ENCODE data around the gene USP30.

The USP30 gene

DNA sequence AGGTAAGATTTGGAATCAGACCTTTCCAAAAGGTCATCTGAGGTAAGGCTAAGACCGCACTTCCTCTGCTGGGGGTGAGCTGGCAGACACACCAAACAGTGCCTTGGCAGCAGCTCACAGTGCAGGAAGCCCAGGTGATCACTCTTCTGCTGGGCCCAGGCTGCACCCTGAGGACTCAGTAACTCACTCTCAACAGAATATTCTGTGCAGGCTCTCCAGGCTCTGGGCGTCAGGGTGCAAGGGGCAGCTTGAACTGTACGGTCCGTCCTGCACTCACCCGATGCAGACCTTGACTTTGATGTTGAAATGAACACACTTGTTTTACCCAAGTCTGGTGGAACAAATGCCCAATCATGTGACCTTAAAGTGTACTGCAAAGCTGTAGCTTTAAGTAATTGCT lies 34.9 kb downstream of the USP30 start:
- FAIRE-seq (no peak), DNase-seq (ENCODE audit: insufficient read length, low spot score) (no peak)
- no peak for TF ChIP-seq CTCF (IDR thresholded peaks at IDR 0.05; ENCODE audit: insufficient read depth, missing control alignments)

- TF ChIP-seq CTCF (IDR thresholded peaks at IDR 0.05; ENCODE audit: insufficient read depth, missing control alignments) = no peak
- FAIRE-seq = no peak
- no peak for DNase-seq (ENCODE audit: insufficient read length, low spot score)
Observed at GRCh38 chr12:109088818-109089217, 36.4 kb downstream of the USP30 start.

DNA sequence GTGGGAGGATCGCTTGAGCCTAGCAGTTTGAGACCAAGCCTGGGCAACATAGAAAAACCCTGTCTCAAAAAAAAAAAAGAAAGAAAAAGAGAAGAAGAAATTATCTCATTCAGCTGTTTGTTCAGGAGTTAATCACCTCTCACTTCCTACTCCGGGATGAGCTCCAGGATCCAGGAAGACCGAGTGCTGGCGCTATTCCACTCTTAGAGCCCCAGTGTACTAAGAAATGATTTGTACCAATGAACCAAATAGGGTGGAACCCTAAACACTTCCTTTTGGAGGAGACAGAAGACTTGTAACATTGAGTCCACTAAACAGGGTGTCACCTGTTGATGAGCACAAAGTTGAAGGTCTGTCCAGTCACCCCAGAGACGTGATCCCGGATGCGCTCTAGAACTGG lies 37.3 kb downstream of the USP30 start:
- FAIRE-seq (no peak), DNase-seq (ENCODE audit: insufficient read length, low spot score) (no peak)
- TF ChIP-seq CTCF (IDR thresholded peaks at IDR 0.05; ENCODE audit: insufficient read depth, missing control alignments) = no peak

GRCh38 chr12:109092497-109093021 lies 40.2 kb downstream of the USP30 start:
- TF ChIP-seq CTCF (IDR thresholded peaks at IDR 0.05; ENCODE audit: insufficient read depth, missing control alignments) = no peak
- no peak for FAIRE-seq
- no peak for DNase-seq (ENCODE audit: insufficient read length, low spot score)

DNA sequence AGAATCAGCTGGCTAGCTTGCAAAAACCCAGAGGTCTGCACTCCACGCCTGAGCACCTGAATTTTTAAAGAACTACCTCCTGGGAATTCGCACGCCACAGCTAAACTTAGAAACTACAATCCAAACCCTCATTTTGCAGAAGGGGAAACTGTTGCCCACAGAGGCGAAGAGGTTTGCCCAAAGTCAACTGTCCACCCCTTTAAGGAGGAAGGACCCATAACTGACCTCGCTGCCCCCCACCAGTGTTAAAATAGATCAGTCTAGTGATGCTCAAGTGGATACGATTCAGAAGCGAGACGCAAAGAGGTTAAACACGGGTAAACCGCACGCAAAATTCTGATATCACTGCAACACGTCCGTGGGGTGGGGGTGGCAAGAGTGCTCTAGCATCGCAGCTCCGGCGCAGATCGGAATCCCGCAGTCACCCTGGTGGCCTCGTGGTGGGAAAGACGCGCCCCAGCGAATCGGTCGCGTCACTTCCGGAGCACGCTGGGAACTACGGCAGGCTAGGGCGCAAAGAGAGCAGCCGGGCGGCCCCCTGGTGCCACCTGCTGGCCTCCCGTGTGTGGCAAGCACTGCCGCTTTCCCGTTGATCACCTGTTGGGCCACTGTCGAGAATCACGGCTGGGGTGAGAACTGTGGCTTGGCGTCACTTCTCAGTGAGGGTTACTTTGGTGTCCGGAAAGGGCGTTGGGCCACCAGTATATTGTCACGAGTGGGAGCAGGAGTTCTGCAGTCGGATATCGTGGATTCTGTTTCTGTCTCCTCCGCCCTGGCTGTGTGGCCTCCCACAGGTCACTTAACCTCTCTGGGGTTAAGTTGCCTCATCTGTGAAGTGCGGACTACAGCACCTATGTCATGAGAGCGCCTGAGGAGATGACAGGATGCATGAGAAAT lies 40.9 kb downstream of the USP30 start, which contains the start of gene ALKBH2:
TSS of gene ALKBH2 (minus strand) at position 451 of the 897 bp plus-strand sequence. CDS start 686 bp downstream, outside the sequence.
- TF ChIP-seq CTCF (IDR thresholded peaks at IDR 0.05; ENCODE audit: insufficient read depth, missing control alignments) = peak; percentile 92
- DNase-seq (ENCODE audit: insufficient read length, low spot score) (peak; percentile 84), FAIRE-seq (no peak)

DNA sequence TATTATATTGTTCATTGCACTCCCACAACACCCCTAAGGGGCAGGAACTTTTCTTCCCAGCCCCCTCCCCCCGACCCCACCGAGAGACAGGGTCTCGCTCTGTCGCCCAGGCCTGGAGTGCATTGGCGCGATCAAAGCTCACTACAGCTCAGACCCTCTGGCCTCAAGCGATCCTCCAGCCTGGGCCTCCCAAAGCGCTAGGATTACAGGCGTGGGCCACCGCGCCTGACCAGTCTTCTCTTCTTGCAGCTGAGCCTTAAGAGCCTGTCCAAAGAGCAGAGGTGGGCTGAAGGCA lies 44.7 kb downstream of the USP30 start:
- FAIRE-seq (no peak), DNase-seq (ENCODE audit: insufficient read length, low spot score) (no peak)
- no peak for TF ChIP-seq CTCF (IDR thresholded peaks at IDR 0.05; ENCODE audit: insufficient read depth, missing control alignments)

Data from D721Med (cell line).